GM10248 (cell line): ENCODE results near the gene FXYD4.
"Not testable (repeated sequence)": the region's sequence is repeated elsewhere in the genome, so short reads cannot be mapped to it uniquely, and the experiment has no call there.

Experiments
- CTCF ChIA-PET: fragments of 300-600 bp; sonication (Branson Sonifier 250); formaldehyde crosslinking; extraction: SDS; loops from one replicate; lab custom pipeline; 2021; ENCODE audit warnings: antibody characterized with exemption; lab: Yijun Ruan, JAX
- POLR2A ChIA-PET: fragments of 350-650 bp; sonication (Branson Sonifier 250); formaldehyde crosslinking; extraction: SDS; loops from one replicate; lab custom pipeline; 2020; ENCODE audit warnings: antibody characterized with exemption; lab: Yijun Ruan, JAX
- DNase-seq: peaks from one replicate; pipeline ENCODE4 v3.0.0; 2012; ENCODE audit errors: extremely low spot score
- CTCF ChIP-seq: IDR thresholded peaks from 2 replicates; pipeline ENCODE4 v1.5.1; 2012; ENCODE audit warnings: mild to moderate bottlenecking, low read depth; ENCODE audit errors: extremely low read depth, missing control alignments, control extremely low read depth

Gene FXYD4

GRCh38 chr10:43327986-43328385 lies 43.5 kb upstream of the FXYD4 start:
- ChIA-PET POLR2A (no interaction called here), CTCF (interaction anchor here (1.0 to 1.8 kb wide), 3 partner anchors 8 to 21 kb away, joined by 3 to 8 read pairs (median 3); no protein-coding TSS in a partner anchor)
- TF ChIP-seq CTCF: no peak
- no peak for DNase-seq

DNA sequence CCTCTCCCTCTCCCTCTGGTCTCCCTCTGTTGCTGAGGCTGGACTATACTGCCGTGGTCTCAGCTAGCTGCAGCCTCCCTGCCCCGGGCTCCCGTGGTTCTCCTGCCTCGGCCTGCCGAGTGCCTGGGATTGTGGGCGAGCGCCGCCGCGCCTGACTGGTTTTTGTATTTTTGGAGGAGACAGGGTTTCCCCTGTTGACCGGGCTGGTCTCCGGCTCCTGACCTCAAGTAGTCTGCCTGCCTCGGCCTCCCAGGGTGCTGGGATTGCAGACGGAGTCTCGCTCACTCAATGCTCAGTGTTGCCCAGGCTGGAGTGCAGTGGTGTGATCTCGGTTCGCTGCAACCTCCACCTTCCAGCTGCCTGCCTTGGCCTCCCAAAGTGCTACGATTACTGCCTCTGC lies 42.6 kb upstream of the FXYD4 start:
- CTCF ChIA-PET: interaction anchor here (1.0 to 1.3 kb wide), 2 partner anchors 9 to 10 kb away, joined by 3 read pairs; no protein-coding TSS in a partner anchor
- POLR2A ChIA-PET, DNase-seq: not testable (repeated sequence)

GRCh38 chr10:43329246-43329885 lies 42.1 kb upstream of the FXYD4 start:
- POLR2A ChIA-PET, CTCF ChIA-PET, DNase-seq: not testable (repeated sequence)

- DNase-seq, POLR2A ChIA-PET, CTCF ChIA-PET: not testable (repeated sequence)
These were observed 41.2 kb upstream of the FXYD4 start for GRCh38 chr10:43330049-43330823.

GRCh38 chr10:43330824-43331127 lies 40.7 kb upstream of the FXYD4 start:
- CTCF ChIA-PET, DNase-seq, POLR2A ChIA-PET: not testable (repeated sequence)

- ChIA-PET CTCF (no interaction called here), POLR2A (no interaction called here)
- TF ChIP-seq CTCF: no peak
- no peak for DNase-seq
These were observed 37.8 kb upstream of the FXYD4 start for GRCh38 chr10:43333653-43334052.

DNA sequence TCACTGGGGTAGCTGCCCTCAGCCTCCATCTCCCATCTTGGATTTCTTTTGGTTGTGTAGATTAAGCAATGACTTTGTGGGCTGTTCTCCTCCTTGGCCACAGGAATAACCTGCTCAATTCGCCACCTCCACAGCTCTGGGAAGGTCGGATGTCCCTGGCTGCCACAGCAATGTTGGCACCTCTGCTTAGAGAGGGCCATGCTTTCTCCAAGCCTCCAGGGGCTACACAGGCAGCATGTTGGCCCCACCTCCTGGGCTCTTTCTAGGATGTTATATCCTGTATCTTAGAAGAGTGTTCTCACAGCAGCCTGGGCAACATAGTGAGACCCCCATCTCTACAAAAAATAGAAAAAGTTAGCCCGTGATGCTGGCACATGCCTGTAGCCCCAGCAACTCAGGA lies 35.4 kb upstream of the FXYD4 start:
- CTCF ChIA-PET: interaction anchor here (1.0 kb wide), 1 partner anchor 16 kb away, joined by 3 read pairs; no protein-coding TSS in a partner anchor
- no peak for TF ChIP-seq CTCF
- POLR2A ChIA-PET: no interaction called here
- DNase-seq: no peak

DNA sequence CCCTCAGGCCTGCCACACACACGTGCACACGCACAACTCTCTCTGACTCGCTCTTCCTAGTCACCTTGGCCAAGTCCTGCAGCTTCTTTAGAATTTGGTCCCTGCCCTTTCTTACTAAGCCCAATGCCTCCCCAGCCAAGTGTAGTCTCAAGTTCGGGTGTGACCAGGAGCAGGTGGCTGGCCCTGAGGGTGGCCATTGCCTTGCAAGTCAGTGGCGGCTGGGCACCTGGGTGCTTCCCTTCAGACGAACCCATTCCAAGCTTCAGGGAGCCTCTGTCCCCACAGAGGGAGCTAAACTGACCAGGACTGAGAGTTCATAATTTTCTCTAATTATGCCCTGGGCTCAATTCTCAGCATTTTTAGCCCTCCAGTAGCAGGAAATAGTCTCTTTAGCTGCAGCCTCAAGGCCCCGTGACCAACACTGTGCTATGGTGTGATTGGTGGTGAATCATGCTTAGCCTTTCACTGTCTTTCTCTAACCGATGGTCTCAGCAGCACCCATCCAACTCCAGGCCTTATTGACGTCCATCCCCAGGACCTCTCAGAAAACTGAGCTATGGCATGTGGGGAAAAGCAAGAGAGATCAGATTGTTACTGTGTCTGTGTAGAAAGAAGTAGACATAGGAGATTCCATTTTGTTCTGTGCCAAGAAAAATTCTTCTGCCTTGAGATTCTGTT lies 34.7 kb upstream of the FXYD4 start:
- no peak for TF ChIP-seq CTCF
- ChIA-PET POLR2A (no interaction called here), CTCF (interaction anchor here (1.0 kb wide), 1 partner anchor 17 kb away, joined by 3 read pairs; no protein-coding TSS in a partner anchor)
- DNase-seq: no peak

- POLR2A ChIA-PET, CTCF ChIA-PET, DNase-seq: not testable (repeated sequence)
These were observed 33.9 kb upstream of the FXYD4 start for GRCh38 chr10:43337536-43337935.
